22Rv1 (cell line): ENCODE data around the gene UBR3.

Experiments used
- ZFX ChIP-seq: fragments of 450-650 bp; IDR thresholded peaks from 2 replicates; pipeline ENCODE4 v1.6.1; 2017; ENCODE audit warnings: antibody characterized with exemption, borderline replicate concordance
- TF ChIP-seq, protein P1 (sequence below): fragments of 450-650 bp; IDR thresholded peaks from 2 replicates; pipeline ENCODE4 v1.5.1; 2017; ENCODE audit warnings: mild to moderate bottlenecking

DNA sequence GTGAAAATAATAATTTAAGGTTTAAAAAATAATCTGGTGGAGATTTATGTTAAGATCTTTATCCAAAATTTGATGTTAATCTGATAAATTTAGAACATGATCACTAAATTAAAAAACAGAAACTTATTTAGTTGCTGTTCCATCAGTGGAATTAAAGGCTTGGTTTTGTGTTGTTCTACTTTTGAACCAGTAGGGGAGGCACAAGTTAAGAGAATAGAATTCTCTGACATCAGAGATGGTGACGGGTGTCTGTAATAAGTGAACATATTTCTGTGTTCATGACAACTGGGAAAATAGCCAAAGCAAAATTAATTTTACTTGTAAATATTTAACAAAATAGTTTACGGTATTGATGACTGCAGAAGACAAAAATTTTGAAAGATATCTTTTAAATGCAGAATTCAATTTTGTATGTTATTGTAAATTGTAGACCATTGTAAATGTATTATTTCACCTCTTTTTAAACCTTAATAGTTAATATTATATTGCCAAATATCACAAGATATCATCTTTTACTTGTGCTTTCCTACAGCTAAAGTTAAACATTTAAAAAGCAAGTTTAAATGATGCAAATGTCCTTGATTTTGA is 106.0 kb downstream of the UBR3 start:
- TF ChIP-seq, protein P1, sequence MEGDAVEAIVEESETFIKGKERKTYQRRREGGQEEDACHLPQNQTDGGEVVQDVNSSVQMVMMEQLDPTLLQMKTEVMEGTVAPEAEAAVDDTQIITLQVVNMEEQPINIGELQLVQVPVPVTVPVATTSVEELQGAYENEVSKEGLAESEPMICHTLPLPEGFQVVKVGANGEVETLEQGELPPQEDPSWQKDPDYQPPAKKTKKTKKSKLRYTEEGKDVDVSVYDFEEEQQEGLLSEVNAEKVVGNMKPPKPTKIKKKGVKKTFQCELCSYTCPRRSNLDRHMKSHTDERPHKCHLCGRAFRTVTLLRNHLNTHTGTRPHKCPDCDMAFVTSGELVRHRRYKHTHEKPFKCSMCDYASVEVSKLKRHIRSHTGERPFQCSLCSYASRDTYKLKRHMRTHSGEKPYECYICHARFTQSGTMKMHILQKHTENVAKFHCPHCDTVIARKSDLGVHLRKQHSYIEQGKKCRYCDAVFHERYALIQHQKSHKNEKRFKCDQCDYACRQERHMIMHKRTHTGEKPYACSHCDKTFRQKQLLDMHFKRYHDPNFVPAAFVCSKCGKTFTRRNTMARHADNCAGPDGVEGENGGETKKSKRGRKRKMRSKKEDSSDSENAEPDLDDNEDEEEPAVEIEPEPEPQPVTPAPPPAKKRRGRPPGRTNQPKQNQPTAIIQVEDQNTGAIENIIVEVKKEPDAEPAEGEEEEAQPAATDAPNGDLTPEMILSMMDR, result peak; percentile 49
- no peak for TF ChIP-seq ZFX
